T-helper 17 cell (primary cell): Measurements from ENCODE around the gene MEIS1. TPM values are rescaled to one million over a fixed set of nuclear protein-coding genes. Genes with fewer than 3 reads are reported as not detected.

Experiments used
- ATAC-seq: fragments of 150-1000 bp; cut with Tn5 transposase; 2 replicates; pipeline ENCODE4 v1.10.0; 2021; ENCODE audit warnings: mild to moderate bottlenecking, moderate library complexity
- DNase-seq, 3 donors: peaks; one replicate each; pipeline versions ENCODE4 v3.0.0 to v3.0.0-alpha.2; 2020 to 2021
- H3K9me3 ChIP-seq: one replicate; pipeline ENCODE4 v1.7.0; 2013; ENCODE audit warnings: low read length, mild to moderate bottlenecking; ENCODE audit not compliant: control insufficient read depth, poor library complexity, severe bottlenecking
- H3K27ac Mint-ChIP-seq: one replicate; pipeline ENCODE4 v1.8.0; 2022; ENCODE audit warnings: mild to moderate bottlenecking, moderate library complexity, mixed read lengths
- H3K27me3 Mint-ChIP-seq: one replicate; pipeline ENCODE4 v1.8.0; 2022; ENCODE audit warnings: mixed read lengths
- H3K36me3 Mint-ChIP-seq: one replicate; pipeline ENCODE4 v1.8.0; 2022; ENCODE audit warnings: low read depth, mixed read lengths
- H3K4me1 Mint-ChIP-seq: one replicate; pipeline ENCODE4 v1.8.0; 2022; ENCODE audit warnings: mild to moderate bottlenecking, mixed read lengths
- H3K4me3 Mint-ChIP-seq: one replicate; pipeline ENCODE4 v1.8.0; 2022; ENCODE audit warnings: mild to moderate bottlenecking, moderate library complexity, mixed read lengths
- total RNA-seq, 4 donors: library from RNA in 2 of 4; stranded (reverse) in 2 of 4; gene quantifications; one replicate each; pipeline ENCODE4 v1.2.3 and lab custom pipeline; 2022 to 2026

MEIS1 gene
- total RNA-seq, 2 donors from 2014 or later, result 0.80 to 13.4 TPM

- Mint-ChIP-seq H3K4me3 (no peak overlapping the region), H3K4me1 (no peaks in the 10 kb centered on the region), H3K27ac (no peak overlapping the region), H3K36me3 (no peaks in the 10 kb centered on the region), H3K27me3 (peaks cover 4% of the 10 kb centered on the region)
- no peaks in the 10 kb centered on the region for H3K9me3 ChIP-seq
- no peak for DNase-seq
- no peak for ATAC-seq
Measured at GRCh38 chr2:66460031-66460430, 25.1 kb downstream of the MEIS1 start.

GRCh38 chr2:66461001-66461663 is 26.2 kb downstream of the MEIS1 start:
- no peaks in the 10 kb centered on the region for H3K36me3 Mint-ChIP-seq
- no peak overlapping the region for H3K4me3 Mint-ChIP-seq
- ATAC-seq (no peak), DNase-seq (no peak)
- H3K4me1 Mint-ChIP-seq, result no peaks in the 10 kb centered on the region
- H3K27me3 Mint-ChIP-seq, result peaks cover 4% of the 10 kb centered on the region
- no peak overlapping the region for H3K27ac Mint-ChIP-seq
- H3K9me3 ChIP-seq, result no peaks in the 10 kb centered on the region

GRCh38 chr2:66461664-66462500 is 27.0 kb downstream of the MEIS1 start:
- no peak for ATAC-seq
- H3K27me3 Mint-ChIP-seq, result peaks cover 9% of the 10 kb centered on the region
- no peak overlapping the region for H3K4me3 Mint-ChIP-seq
- no peak for DNase-seq
- no peaks in the 10 kb centered on the region for H3K4me1 Mint-ChIP-seq
- no peak overlapping the region for H3K27ac Mint-ChIP-seq
- no peaks in the 10 kb centered on the region for H3K36me3 Mint-ChIP-seq
- no peaks in the 10 kb centered on the region for H3K9me3 ChIP-seq

DNA sequence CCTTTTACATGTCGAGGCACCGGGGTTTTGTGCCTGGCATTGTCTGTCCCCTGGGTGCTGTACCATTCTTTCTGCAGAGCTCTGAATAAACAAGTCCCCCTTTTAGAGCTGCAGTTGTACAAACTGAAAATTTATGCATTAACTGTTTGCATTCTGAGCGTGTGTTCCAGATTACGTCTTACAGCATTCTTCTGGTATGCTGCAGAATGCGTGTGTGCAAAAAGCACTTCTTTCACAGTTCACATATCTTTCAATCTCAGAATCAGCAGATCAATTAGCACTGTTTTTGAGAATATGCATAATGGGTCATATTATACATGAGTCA is 27.5 kb downstream of the MEIS1 start:
- Mint-ChIP-seq H3K4me3 (no peak overlapping the region), H3K4me1 (no peaks in the 10 kb centered on the region), H3K27me3 (peaks cover 9% of the 10 kb centered on the region), H3K27ac (no peak overlapping the region), H3K36me3 (no peaks in the 10 kb centered on the region)
- H3K9me3 ChIP-seq, result no peaks in the 10 kb centered on the region
- ATAC-seq, result no peak
- DNase-seq, result no peak

DNA sequence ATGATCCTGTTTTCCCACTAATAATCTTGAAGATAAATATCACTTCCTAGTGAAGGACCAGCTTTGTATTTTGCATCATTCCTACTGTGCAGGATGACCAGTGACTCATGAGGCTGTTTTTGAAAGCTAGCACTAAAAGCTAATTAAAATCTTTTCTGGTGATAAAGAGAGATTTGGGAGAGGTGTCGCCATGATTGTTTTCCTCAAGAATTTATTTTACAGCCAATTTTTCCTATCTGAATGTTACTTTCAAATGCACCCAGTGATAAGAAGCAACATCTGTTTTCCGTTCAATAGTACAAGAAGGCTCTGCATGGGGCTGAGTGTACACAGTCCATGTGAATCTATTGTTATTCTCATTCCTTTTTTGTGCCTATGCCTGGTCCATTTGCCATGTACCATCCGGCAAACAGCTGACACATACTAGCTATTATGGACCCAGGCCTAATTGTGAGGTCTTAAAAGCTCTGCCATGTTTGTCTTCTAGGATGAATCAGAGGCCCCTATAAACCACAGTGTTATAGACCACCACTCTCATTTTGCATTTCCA is 28.4 kb downstream of the MEIS1 start:
- Mint-ChIP-seq H3K27me3 (peaks cover 9% of the 10 kb centered on the region), H3K27ac (no peak overlapping the region), H3K4me1 (no peaks in the 10 kb centered on the region), H3K36me3 (no peaks in the 10 kb centered on the region), H3K4me3 (no peak overlapping the region)
- no peak for ATAC-seq
- H3K9me3 ChIP-seq, result no peaks in the 10 kb centered on the region
- DNase-seq, result no peak

DNA sequence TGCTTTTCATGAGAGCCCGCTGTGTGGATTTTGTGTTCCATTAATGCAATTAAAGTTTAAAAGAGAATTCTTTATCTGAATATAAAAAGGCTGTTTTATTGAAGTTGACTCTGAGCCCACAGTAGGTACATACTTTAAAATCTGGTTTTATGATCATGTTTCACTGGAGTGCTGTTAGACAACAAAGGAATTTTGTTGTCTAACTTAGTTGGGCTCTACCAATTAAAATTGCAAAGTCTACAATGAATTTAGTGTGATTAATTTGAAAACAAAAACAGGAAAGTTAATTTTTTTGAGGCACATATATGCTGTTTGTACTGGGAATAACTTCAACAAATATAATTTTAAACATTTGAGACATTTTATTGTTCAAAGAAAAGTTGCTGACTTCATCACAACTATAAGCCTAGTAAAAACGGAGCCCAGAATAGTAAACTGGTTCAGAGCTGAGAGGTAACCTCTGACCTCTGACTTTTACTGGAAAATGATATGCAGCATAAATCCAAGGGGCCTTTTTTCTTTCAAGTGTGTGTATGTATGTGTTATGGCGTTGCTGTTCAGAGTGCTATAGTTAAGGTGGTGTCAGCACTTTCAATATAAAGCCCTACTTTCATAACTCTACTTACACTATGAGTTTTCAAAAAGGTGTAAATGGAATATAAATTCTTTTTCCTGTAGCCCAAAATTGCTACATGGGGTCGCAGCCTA is 30.2 kb downstream of the MEIS1 start:
- Mint-ChIP-seq H3K27me3 (peaks cover 9% of the 10 kb centered on the region), H3K27ac (no peak overlapping the region), H3K36me3 (no peaks in the 10 kb centered on the region), H3K4me3 (no peak overlapping the region), H3K4me1 (no peaks in the 10 kb centered on the region)
- ATAC-seq (no peak), DNase-seq (no peak)
- no peaks in the 10 kb centered on the region for H3K9me3 ChIP-seq

DNA sequence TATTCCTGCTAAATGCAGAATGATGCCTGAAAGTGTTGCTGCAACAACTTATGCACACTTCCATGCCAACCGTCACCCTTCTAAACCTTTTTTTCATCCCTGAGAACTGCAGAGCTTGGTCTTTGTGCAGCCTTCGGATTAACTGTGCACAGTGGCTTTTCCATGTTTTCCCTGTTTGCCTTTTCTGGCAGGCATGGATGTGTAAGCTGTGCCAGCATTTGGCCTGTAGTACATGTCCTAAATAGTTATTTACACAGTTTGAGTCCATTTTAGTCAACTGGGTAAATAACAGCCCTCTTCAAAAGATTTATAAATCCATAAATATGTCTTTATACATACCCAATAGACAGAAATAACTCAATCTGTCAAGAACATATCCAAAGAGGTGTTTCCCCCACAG is 31.5 kb downstream of the MEIS1 start:
- no peak overlapping the region for H3K4me3 Mint-ChIP-seq
- no peaks in the 10 kb centered on the region for H3K36me3 Mint-ChIP-seq
- DNase-seq, result no peak
- H3K9me3 ChIP-seq, result no peaks in the 10 kb centered on the region
- H3K27me3 Mint-ChIP-seq, result peaks cover 9% of the 10 kb centered on the region
- no peak for ATAC-seq
- no peak overlapping the region for H3K27ac Mint-ChIP-seq
- no peaks in the 10 kb centered on the region for H3K4me1 Mint-ChIP-seq

- Mint-ChIP-seq H3K4me3 (no peak overlapping the region), H3K27me3 (peaks cover 9% of the 10 kb centered on the region), H3K36me3 (no peaks in the 10 kb centered on the region), H3K27ac (no peak overlapping the region), H3K4me1 (no peaks in the 10 kb centered on the region)
- ATAC-seq (no peak), DNase-seq (no peak)
- no peaks in the 10 kb centered on the region for H3K9me3 ChIP-seq
Measured at GRCh38 chr2:66467718-66468117, 32.8 kb downstream of the MEIS1 start.

DNA sequence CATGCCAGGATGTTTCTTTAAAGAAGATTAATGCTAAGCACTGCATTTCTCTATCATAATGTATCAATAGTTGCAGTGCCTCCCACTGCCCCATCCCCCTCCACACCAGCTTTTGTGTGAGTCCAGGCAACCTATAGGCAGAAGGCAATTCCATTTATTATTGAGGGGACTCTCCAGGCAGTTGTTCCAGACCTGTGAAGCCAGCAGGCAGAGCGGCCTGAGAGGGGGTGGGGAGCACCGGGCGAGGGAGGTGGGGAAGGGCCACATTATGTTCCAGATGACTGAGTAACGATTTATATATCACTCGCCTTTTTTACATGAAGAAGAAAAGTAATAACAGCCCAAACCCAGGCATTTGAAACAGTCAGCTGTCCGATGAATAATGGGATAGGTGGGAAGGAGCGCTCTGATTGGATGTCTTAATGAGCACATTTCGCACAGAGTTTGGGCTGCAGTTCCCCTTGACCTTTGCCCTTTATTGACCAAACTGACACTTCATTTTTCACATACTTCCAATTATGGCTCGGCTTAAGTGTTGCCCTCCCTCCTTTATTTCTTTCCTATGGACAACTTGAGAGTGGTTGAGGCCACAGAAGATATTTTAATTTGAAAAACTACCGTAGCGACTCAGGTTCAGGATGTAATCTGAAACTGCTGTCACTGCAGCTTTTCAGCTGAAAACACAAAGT is 34.4 kb downstream of the MEIS1 start:
- no peak overlapping the region for H3K4me3 Mint-ChIP-seq
- DNase-seq (no peak), ATAC-seq (no peak)
- H3K27me3 Mint-ChIP-seq, result peaks cover 4% of the 10 kb centered on the region
- H3K9me3 ChIP-seq, result no peaks in the 10 kb centered on the region
- no peaks in the 10 kb centered on the region for H3K36me3 Mint-ChIP-seq
- H3K27ac Mint-ChIP-seq, result no peak overlapping the region
- H3K4me1 Mint-ChIP-seq, result no peaks in the 10 kb centered on the region

- no peak overlapping the region for H3K4me3 Mint-ChIP-seq
- ATAC-seq (no peak), DNase-seq (no peak)
- H3K27ac Mint-ChIP-seq, result no peak overlapping the region
- H3K27me3 Mint-ChIP-seq, result peaks cover 4% of the 10 kb centered on the region
- H3K36me3 Mint-ChIP-seq, result no peaks in the 10 kb centered on the region
- H3K4me1 Mint-ChIP-seq, result no peaks in the 10 kb centered on the region
- no peaks in the 10 kb centered on the region for H3K9me3 ChIP-seq
Measured at GRCh38 chr2:66470199-66470598, 35.3 kb downstream of the MEIS1 start.

DNA sequence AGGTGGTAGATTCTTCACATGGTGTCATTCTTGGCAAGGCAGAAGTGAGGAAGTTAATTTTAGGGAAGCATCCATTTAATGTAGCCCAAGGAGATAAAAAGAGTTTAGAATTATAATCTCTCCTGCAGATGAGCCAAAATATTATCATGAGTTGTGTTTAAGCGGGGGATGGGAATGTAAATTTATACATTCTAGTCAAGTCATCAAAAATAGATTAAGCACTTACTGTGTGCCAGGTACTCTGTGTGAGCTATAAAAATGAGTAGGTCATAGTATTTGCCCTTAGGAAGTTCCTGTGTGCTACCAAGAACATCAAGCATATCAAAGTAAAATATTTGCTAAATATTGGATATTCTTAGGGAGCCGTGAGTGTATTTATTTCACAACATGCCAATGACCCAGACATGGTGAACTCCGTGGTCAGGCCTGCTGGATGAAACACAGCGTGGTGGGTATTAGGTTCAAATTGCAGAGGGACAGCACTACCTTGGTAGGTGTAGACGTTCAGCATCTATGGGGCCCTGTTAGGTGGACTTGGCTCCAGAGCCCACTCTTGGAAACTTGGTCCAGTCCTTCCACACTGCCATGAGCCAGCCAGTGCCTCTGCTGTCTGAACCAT is 37.4 kb downstream of the MEIS1 start:
- ATAC-seq (no peak), DNase-seq (no peak)
- H3K36me3 Mint-ChIP-seq, result no peaks in the 10 kb centered on the region
- no peak overlapping the region for H3K27ac Mint-ChIP-seq
- no peaks in the 10 kb centered on the region for H3K27me3 Mint-ChIP-seq
- H3K4me1 Mint-ChIP-seq, result no peaks in the 10 kb centered on the region
- H3K4me3 Mint-ChIP-seq, result no peak overlapping the region
- H3K9me3 ChIP-seq, result no peaks in the 10 kb centered on the region

- Mint-ChIP-seq H3K27me3 (no peaks in the 10 kb centered on the region), H3K4me1 (no peaks in the 10 kb centered on the region), H3K36me3 (no peaks in the 10 kb centered on the region), H3K4me3 (no peak overlapping the region), H3K27ac (no peak overlapping the region)
- no peaks in the 10 kb centered on the region for H3K9me3 ChIP-seq
- ATAC-seq (no peak), DNase-seq (no peak)
Measured at GRCh38 chr2:66477135-66477842, 42.4 kb downstream of the MEIS1 start.
